H1 (cell line): ENCODE results near the gene MRPS2. TPM values are rescaled to one million over a fixed set of nuclear protein-coding genes. Genes with fewer than 3 reads are reported as not detected.

ENCODE experiments used
- KDM4A ChIP-seq: IDR thresholded peaks from one replicate; pipeline ENCODE4 v1.7.1; 2012; ENCODE audit warnings: low read depth, mild to moderate bottlenecking, moderate library complexity, low read length, inconsistent platforms; ENCODE audit not compliant: severe bottlenecking
- POLR2A ChIP-seq, 2 experiments: IDR thresholded peaks; 1 replicate in 1 of 2; 2 replicates in 1 of 2; pipeline ENCODE4 v1.6.1; 2011; ENCODE audit warnings: low read depth in 2 of 2, low read length in 2 of 2, mild to moderate bottlenecking in 2 of 2; ENCODE audit errors: control extremely low read depth in 1 of 2
- RNF2 ChIP-seq: fragments of 200-900, 300-1000 bp; sonication (generic); IDR thresholded peaks from 2 replicates; pipeline ENCODE4 v1.7.1; 2016; ENCODE audit warnings: borderline replicate concordance, low read depth, mild to moderate bottlenecking, antibody characterized with exemption, low read length; ENCODE audit not compliant: poor library complexity, severe bottlenecking; ENCODE audit errors: missing control alignments
- TAF7 ChIP-seq: optimal IDR thresholded peaks from 2 replicates; pipeline ENCODE3; 2011; ENCODE audit warnings: low read depth, mild to moderate bottlenecking, inconsistent platforms, low read length, moderate library complexity, borderline replicate concordance
- TBP ChIP-seq: IDR thresholded peaks from 2 replicates; pipeline ENCODE4 v1.6.1; 2011; ENCODE audit warnings: low read depth, low read length, improper control_type of control experiment
- polyA plus RNA-seq, 7 experiments: library from polyadenylated mRNA; depleted of rRNA in 3 of 7; stranded (reverse) in 5 of 7; unstranded in 2 of 7; fragments of >200 nt in 5 of 7; fragments of 200-250 nt in 2 of 7; gene quantifications; 1 replicate in 5 of 7; 2 replicates in 1 of 7; 4 replicates in 1 of 7; pipeline versions ENCODE4 v1.2.1 to v1.2.3, GENCODE V29; 2011 to 2013; ENCODE audit warnings: missing spikeins in 2 of 7, mixed read lengths in 2 of 7
- total RNA-seq: library from RNA; stranded (reverse); fragmentation: NEBNext Ultra II Directional; extraction: Animal tissue kit (Norgen Biotek cat#: 25700); gene quantifications from 2 replicates; pipeline ENCODE4 v1.2.1, GENCODE V29; 2021
- TF ChIP-seq, protein P1 (sequence below): fragments of 300-600 bp; sonication (generic); IDR thresholded peaks from 2 replicates; pipeline ENCODE4 v1.7.1; 2012; ENCODE audit warnings: low read length, moderate library complexity, mild to moderate bottlenecking, inconsistent platforms; ENCODE audit not compliant: insufficient replicate concordance

The MRPS2 gene
- total and polyA plus RNA-seq, 2 of the 8 experiments (the other 6 are each of a cell fraction or from before 2014, with no cell fraction given) = 78.6 to 476 TPM

GRCh38 chr9:135551031-135551430 lies 50.5 kb downstream of the MRPS2 start (continued):
- no peak for TF ChIP-seq TBP
- no peak for TF ChIP-seq KDM4A
- TF ChIP-seq, protein P1, sequence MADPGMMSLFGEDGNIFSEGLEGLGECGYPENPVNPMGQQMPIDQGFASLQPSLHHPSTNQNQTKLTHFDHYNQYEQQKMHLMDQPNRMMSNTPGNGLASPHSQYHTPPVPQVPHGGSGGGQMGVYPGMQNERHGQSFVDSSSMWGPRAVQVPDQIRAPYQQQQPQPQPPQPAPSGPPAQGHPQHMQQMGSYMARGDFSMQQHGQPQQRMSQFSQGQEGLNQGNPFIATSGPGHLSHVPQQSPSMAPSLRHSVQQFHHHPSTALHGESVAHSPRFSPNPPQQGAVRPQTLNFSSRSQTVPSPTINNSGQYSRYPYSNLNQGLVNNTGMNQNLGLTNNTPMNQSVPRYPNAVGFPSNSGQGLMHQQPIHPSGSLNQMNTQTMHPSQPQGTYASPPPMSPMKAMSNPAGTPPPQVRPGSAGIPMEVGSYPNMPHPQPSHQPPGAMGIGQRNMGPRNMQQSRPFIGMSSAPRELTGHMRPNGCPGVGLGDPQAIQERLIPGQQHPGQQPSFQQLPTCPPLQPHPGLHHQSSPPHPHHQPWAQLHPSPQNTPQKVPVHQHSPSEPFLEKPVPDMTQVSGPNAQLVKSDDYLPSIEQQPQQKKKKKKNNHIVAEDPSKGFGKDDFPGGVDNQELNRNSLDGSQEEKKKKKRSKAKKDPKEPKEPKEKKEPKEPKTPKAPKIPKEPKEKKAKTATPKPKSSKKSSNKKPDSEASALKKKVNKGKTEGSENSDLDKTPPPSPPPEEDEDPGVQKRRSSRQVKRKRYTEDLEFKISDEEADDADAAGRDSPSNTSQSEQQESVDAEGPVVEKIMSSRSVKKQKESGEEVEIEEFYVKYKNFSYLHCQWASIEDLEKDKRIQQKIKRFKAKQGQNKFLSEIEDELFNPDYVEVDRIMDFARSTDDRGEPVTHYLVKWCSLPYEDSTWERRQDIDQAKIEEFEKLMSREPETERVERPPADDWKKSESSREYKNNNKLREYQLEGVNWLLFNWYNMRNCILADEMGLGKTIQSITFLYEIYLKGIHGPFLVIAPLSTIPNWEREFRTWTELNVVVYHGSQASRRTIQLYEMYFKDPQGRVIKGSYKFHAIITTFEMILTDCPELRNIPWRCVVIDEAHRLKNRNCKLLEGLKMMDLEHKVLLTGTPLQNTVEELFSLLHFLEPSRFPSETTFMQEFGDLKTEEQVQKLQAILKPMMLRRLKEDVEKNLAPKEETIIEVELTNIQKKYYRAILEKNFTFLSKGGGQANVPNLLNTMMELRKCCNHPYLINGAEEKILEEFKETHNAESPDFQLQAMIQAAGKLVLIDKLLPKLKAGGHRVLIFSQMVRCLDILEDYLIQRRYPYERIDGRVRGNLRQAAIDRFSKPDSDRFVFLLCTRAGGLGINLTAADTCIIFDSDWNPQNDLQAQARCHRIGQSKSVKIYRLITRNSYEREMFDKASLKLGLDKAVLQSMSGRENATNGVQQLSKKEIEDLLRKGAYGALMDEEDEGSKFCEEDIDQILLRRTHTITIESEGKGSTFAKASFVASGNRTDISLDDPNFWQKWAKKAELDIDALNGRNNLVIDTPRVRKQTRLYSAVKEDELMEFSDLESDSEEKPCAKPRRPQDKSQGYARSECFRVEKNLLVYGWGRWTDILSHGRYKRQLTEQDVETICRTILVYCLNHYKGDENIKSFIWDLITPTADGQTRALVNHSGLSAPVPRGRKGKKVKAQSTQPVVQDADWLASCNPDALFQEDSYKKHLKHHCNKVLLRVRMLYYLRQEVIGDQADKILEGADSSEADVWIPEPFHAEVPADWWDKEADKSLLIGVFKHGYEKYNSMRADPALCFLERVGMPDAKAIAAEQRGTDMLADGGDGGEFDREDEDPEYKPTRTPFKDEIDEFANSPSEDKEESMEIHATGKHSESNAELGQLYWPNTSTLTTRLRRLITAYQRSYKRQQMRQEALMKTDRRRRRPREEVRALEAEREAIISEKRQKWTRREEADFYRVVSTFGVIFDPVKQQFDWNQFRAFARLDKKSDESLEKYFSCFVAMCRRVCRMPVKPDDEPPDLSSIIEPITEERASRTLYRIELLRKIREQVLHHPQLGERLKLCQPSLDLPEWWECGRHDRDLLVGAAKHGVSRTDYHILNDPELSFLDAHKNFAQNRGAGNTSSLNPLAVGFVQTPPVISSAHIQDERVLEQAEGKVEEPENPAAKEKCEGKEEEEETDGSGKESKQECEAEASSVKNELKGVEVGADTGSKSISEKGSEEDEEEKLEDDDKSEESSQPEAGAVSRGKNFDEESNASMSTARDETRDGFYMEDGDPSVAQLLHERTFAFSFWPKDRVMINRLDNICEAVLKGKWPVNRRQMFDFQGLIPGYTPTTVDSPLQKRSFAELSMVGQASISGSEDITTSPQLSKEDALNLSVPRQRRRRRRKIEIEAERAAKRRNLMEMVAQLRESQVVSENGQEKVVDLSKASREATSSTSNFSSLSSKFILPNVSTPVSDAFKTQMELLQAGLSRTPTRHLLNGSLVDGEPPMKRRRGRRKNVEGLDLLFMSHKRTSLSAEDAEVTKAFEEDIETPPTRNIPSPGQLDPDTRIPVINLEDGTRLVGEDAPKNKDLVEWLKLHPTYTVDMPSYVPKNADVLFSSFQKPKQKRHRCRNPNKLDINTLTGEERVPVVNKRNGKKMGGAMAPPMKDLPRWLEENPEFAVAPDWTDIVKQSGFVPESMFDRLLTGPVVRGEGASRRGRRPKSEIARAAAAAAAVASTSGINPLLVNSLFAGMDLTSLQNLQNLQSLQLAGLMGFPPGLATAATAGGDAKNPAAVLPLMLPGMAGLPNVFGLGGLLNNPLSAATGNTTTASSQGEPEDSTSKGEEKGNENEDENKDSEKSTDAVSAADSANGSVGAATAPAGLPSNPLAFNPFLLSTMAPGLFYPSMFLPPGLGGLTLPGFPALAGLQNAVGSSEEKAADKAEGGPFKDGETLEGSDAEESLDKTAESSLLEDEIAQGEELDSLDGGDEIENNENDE = no peak
- no peak for TF ChIP-seq POLR2A (IDR thresholded peaks at IDR 0.05; ENCODE audit: control extremely low read depth in 1 of 2, low read depth in 2 of 2, low read length in 2 of 2)
- no peak for TF ChIP-seq RNF2
- TF ChIP-seq TAF7 = no peak
- TF ChIP-seq, all 59 proteins: peak for 0
